Measurements from ENCODE around the gene NLGN4X. TPM values are rescaled to one million over a fixed set of nuclear protein-coding genes. Genes with fewer than 3 reads are reported as not detected.

The NLGN4X gene
- total RNA-seq, 1 experiment from 2014 or later = 0.05 TPM

GRCh38 chrX:6187256-6187655, 41.4 kb downstream of the NLGN4X start:
- no TSS peak for BruUV-seq (replicated peaks)
- CTCF ChIA-PET = no interaction called here

More at GRCh38 chrX:6187256-6187655, 41.4 kb downstream of the NLGN4X start:
- RAD21 ChIA-PET (ENCODE audit: low non-redundant PET in 1 of 2, low total read pairs in 2 of 2, uncharacterized antibody in 2 of 2, unreplicated experiment in 2 of 2) = no interaction called here
- Histone ChIP-seq H3K4me1 (ENCODE audit: control insufficient read depth in 1 of 2, insufficient read depth in 2 of 2, low read length in 2 of 2) (no peaks in the 10 kb centered on the region), H4K20me1 (ENCODE audit: insufficient read depth) (no peaks in the 10 kb centered on the region), H3K27ac (ENCODE audit: low read depth, low read length) (no peak overlapping the region), H3K4me2 (ENCODE audit: low read length) (no peak overlapping the region), H3K9ac (ENCODE audit: low read length) (no peak overlapping the region), H3K27me3 (ENCODE audit: insufficient read depth, low read length) (no peaks in the 10 kb centered on the region), H3K4me3 (replicated peaks in 1 of 2; ENCODE audit: low read depth in 1 of 2, low read length in 2 of 2) (no peak overlapping the region), H3K36me3 (ENCODE audit: control insufficient read depth in 1 of 2, insufficient read depth in 2 of 2, low read length in 2 of 2) (no peaks in the 10 kb centered on the region), H3K9me3 (ENCODE audit: control insufficient read depth in 1 of 2, insufficient read depth in 1 of 2, low read depth in 1 of 2, low read length in 2 of 2) (no peaks in the 10 kb centered on the region), H3K79me2 (ENCODE audit: insufficient read depth, low read length) (no peaks in the 10 kb centered on the region), H3K9me2 (ENCODE audit: insufficient read depth) (no peaks in the 10 kb centered on the region), H2AFZ (ENCODE audit: low read depth, low read length, poor library complexity, severe bottlenecking) (no peak overlapping the region)
- ATAC-seq (no peak), DNase-seq (ENCODE audit: low read depth, low spot score) (no peak)
- TF ChIP-seq EZH2 (IDR thresholded peaks at IDR 0.05) (no peak), EGR1 (IDR thresholded peaks at IDR 0.05; ENCODE audit: low read depth) (no peak), POLR2A (IDR thresholded peaks at IDR 0.05; ENCODE audit: borderline replicate concordance, extremely low read depth, insufficient read depth, insufficient read length) (no peak), ZNF274 (IDR thresholded peaks at IDR 0.05; ENCODE audit: low read depth, low read length) (no peak), FOSL1 (IDR thresholded peaks at IDR 0.05; ENCODE audit: low read depth) (no peak), SRF (IDR thresholded peaks at IDR 0.05; ENCODE audit: low read depth) (no peak), ATF3 (IDR thresholded peaks at IDR 0.05) (no peak), CEBPB (IDR thresholded peaks at IDR 0.05; ENCODE audit: low read depth) (no peak), ZBTB33 (IDR thresholded peaks at IDR 0.05; ENCODE audit: extremely low read depth, insufficient replicate concordance, low read length) (no peak), MAX (IDR thresholded peaks at IDR 0.05) (no peak), TCF7L2 (IDR thresholded peaks at IDR 0.05; ENCODE audit: borderline replicate concordance, extremely low read depth, insufficient read depth, insufficient read length) (no peak), SIN3A (IDR thresholded peaks at IDR 0.05; ENCODE audit: low read depth) (no peak), YY1 (IDR thresholded peaks at IDR 0.05; ENCODE audit: extremely low read depth, insufficient replicate concordance, low read depth, low read length) (no peak), JUND (IDR thresholded peaks at IDR 0.05) (no peak)
- POLR2A ChIA-PET = no interaction called here
- intact Hi-C loops (cut with micrococcal nuclease) = no loop called here

Measured in HCT116 (cell line).